K562 (cell line): ENCODE measurements around the gene PITPNM1. TPM values are rescaled to one million over a fixed set of nuclear protein-coding genes. Genes with fewer than 3 reads are reported as not detected.

Experiments
- CBFA2T2 ChIP-seq: fragments of 450-650 bp; conservative IDR thresholded peaks from 2 replicates; pipeline ENCODE4 v1.6.1; 2017; ENCODE audit warnings: mild to moderate bottlenecking
- E2F6 ChIP-seq, 2 experiments: IDR thresholded peaks; 2 replicates each; pipeline ENCODE4 v1.6.1; 2011; ENCODE audit warnings: borderline replicate concordance in 1 of 2, control low read depth in 1 of 2, low read depth in 1 of 2, low read length in 1 of 2, mild to moderate bottlenecking in 1 of 2, mixed read lengths in 1 of 2, moderate library complexity in 1 of 2; ENCODE audit not compliant: insufficient read depth in 1 of 2, insufficient read length in 1 of 2, poor library complexity in 1 of 2, severe bottlenecking in 1 of 2; ENCODE audit errors: extremely low read depth in 1 of 2
- ETS1 ChIP-seq: conservative IDR thresholded peaks from 2 replicates; pipeline ENCODE4 v1.6.1; 2011; ENCODE audit warnings: low read depth, mild to moderate bottlenecking, low read length; ENCODE audit not compliant: control insufficient read depth
- HMGN3 ChIP-seq: IDR thresholded peaks from 2 replicates; pipeline ENCODE4 v1.6.1; 2011; ENCODE audit warnings: borderline replicate concordance, low read depth, mild to moderate bottlenecking, mixed read lengths, low read length; ENCODE audit not compliant: insufficient read length; ENCODE audit errors: extremely low read depth
- HSF4 ChIP-seq: fragments of 250-450 bp; sonication (Bioruptor Pico); IDR thresholded peaks from 2 replicates; pipeline ENCODE4 v2.1.2; 2022; ENCODE audit warnings: mild to moderate bottlenecking, moderate library complexity, borderline replicate concordance
- JUN ChIP-seq, 2 experiments: sonication (generic) in 1 of 2; formaldehyde crosslinking in 1 of 2; IDR thresholded peaks; 2 replicates each; pipeline versions ENCODE4 v1.6.1 to v1.8.0; 2012 to 2022; ENCODE audit warnings: borderline replicate concordance in 2 of 2, mild to moderate bottlenecking in 2 of 2, improper control_type of control experiment in 1 of 2, low read depth in 1 of 2, low read length in 1 of 2, missing genetic modification reagents in 1 of 2
- KDM5B ChIP-seq: fragments of 200-600 bp; sonication (generic); IDR thresholded peaks from 2 replicates; pipeline ENCODE4 v1.6.1; 2012; ENCODE audit warnings: low read depth, mild to moderate bottlenecking, moderate library complexity, low read length, control low read depth, inconsistent platforms; ENCODE audit not compliant: insufficient replicate concordance
- MBD1 ChIP-seq: fragments of 250-450 bp; sonication (Bioruptor Pico); IDR thresholded peaks from 2 replicates; pipeline ENCODE4 v1.8.0; 2022; ENCODE audit warnings: inconsistent platforms
- MEIS2 ChIP-seq: fragments of 450-650 bp; IDR thresholded peaks from 2 replicates; pipeline ENCODE4 v1.6.1; 2014; ENCODE audit warnings: mild to moderate bottlenecking; ENCODE audit not compliant: partially characterized antibody
- MLX ChIP-seq, 2 experiments: fragments of 450-650 bp in 1 of 2; sonication (generic) in 1 of 2; formaldehyde crosslinking; conservative IDR thresholded peaks; 2 replicates each; pipeline versions ENCODE4 v1.4.0 to v1.8.1; 2020 to 2022; ENCODE audit warnings: mild to moderate bottlenecking in 1 of 2, missing genetic modification reagents in 1 of 2
- PKNOX1 ChIP-seq: fragments of 450-650 bp; IDR thresholded peaks from 2 replicates; pipeline ENCODE4 v1.6.1; 2016
- RCOR1 ChIP-seq, 2 experiments: IDR thresholded peaks; 2 replicates each; pipeline ENCODE4 v1.6.1; 2012; ENCODE audit warnings: low read depth in 2 of 2, low read length in 2 of 2, borderline replicate concordance in 1 of 2, improper control_type of control experiment in 1 of 2
- RFX1 ChIP-seq: fragments of 450-650 bp; IDR thresholded peaks from 2 replicates; pipeline ENCODE4 v1.6.1; 2016; ENCODE audit warnings: mild to moderate bottlenecking, moderate library complexity
- RNF2 ChIP-seq: sonication (generic); IDR thresholded peaks from 2 replicates; pipeline ENCODE4 v1.6.1; 2016
- SMAD2 ChIP-seq: fragments of 150-350 bp; IDR thresholded peaks from 2 replicates; pipeline ENCODE4 v1.6.1; 2014; ENCODE audit warnings: low read depth, mild to moderate bottlenecking, low read length
- USF1 ChIP-seq: sonication (generic); formaldehyde crosslinking; IDR thresholded peaks from 2 replicates; pipeline ENCODE4 v1.9.0; 2022; ENCODE audit warnings: mild to moderate bottlenecking, missing genetic modification reagents
- ZNF12 ChIP-seq: sonication (generic); formaldehyde crosslinking; IDR thresholded peaks from 2 replicates; pipeline ENCODE4 v1.4.0; 2020; ENCODE audit warnings: mild to moderate bottlenecking, missing genetic modification reagents
- polyA plus RNA-seq, 8 experiments: library from polyadenylated mRNA; depleted of rRNA in 4 of 8; stranded (reverse) in 5 of 8; unstranded in 3 of 8; fragments of >200 nt; fragmentation: Nextera tagmentation in 2 of 8; fragmentation: Illumina TruSeq in 1 of 8; extraction: Ambion mirVana in 2 of 8; extraction: Trizol in 1 of 8; gene quantifications; 2 replicates each; pipeline versions ENCODE4 v1.2.1 to v1.2.3, GENCODE V29; 2011 to 2014; ENCODE audit warnings: inconsistent platforms in 1 of 8, missing spikeins in 1 of 8
- total RNA-seq, 7 experiments: library from RNA; depleted of rRNA in 6 of 7; stranded (reverse); fragments of >200 nt in 6 of 7; fragmentation: Illumina TruSeq in 2 of 7; extraction: Trizol in 2 of 7; gene quantifications; 2 replicates each; pipeline versions ENCODE4 v1.2.1 to v1.2.3, GENCODE V29; 2011 to 2021; ENCODE audit warnings: low replicate concordance in 1 of 7

The PITPNM1 gene
- total and polyA plus RNA-seq, 9 of the 15 experiments (the other 6 are each of a cell fraction or from before 2014, with no cell fraction given), result 0.11 to 53.7 (median 16.0) TPM

GRCh38 chr11:67483831-67484665, 21.1 kb downstream of the PITPNM1 start (continued):
- TF ChIP-seq HMGN3 (no peak), RNF2 (no peak), SMAD2 (no peak), PKNOX1 (0 out of 2 replicates have a peak, but pooled peaks have one; percentile 36), RFX1 (no peak), RCOR1 (IDR thresholded peaks at IDR 0.05; ENCODE audit: borderline replicate concordance in 1 of 2, low read depth in 2 of 2, low read length in 2 of 2) (peak in 1 of 2 experiments; percentile 46; a peak in 1 of 4 replicates), JUN (IDR thresholded peaks at IDR 0.05; ENCODE audit: borderline replicate concordance, low read depth, low read length) (no peak), JUN (CRISPR knock-in tag; IDR thresholded peaks at IDR 0.05; ENCODE audit: borderline replicate concordance) (peak; percentile 42; the same call in 1 of the 2 replicates), E2F6 (IDR thresholded peaks at IDR 0.05; ENCODE audit: borderline replicate concordance in 1 of 2, extremely low read depth in 1 of 2, insufficient read depth in 1 of 2, insufficient read length in 1 of 2, low read depth in 1 of 2, low read length in 1 of 2, poor library complexity in 1 of 2, severe bottlenecking in 1 of 2) (peak in 1 of 2 experiments; percentile 8), CBFA2T2 (peak; percentile 44), MEIS2 (peak; percentile 60), MBD1 (CRISPR knock-in tag) (no peak), ZNF12 (CRISPR knock-in tag) (0 out of 2 replicates have a peak, but pooled peaks have one; percentile 14), MLX (CRISPR knock-in tag; conservative IDR thresholded peaks at IDR 0.05) (no peak), USF1 (CRISPR knock-in tag) (0 out of 2 replicates have a peak, but pooled peaks have one; percentile 22), HSF4 (CRISPR knock-in tag) (no peak), ETS1 (no peak), KDM5B (peak; percentile 12)
